Kidney (tissue), 14 donors: ENCODE results near the gene TADA2A. TPM values are rescaled to one million over a fixed set of nuclear protein-coding genes. Genes with fewer than 3 reads are reported as not detected.
"Not testable (repeated sequence)": the region's sequence is repeated elsewhere in the genome, so short reads cannot be mapped to it uniquely, and the experiment has no call there.

Source experiments
- DNase-seq, 5 donors: peaks; one replicate each; pipeline ENCODE4 v3.0.0-alpha.2; 2013 to 2020
- FAIRE-seq: peaks from 2 replicates; lab custom pipeline; 2012; peaks lifted over from hg19 to GRCh38; lab: Jason Lieb, UNC
- H3K27ac ChIP-seq, 2 donors: one replicate each; pipeline ENCODE4 v1.7.0; 2013; ENCODE audit warnings: low read depth in 2 of 2, low read length in 2 of 2, inconsistent platforms in 1 of 2
- H3K27me3 ChIP-seq: one replicate; pipeline ENCODE4 v1.7.1; 2013; ENCODE audit warnings: low read length, inconsistent platforms; ENCODE audit not compliant: control insufficient read depth, insufficient read depth
- H3K36me3 ChIP-seq, 3 donors: one replicate each; pipeline versions ENCODE4 v1.7.0 to v1.7.1; 2013; ENCODE audit warnings: low read length in 3 of 3, control low read depth in 1 of 3, inconsistent platforms in 1 of 3; ENCODE audit not compliant: insufficient read depth in 3 of 3, control insufficient read depth in 2 of 3
- H3K4me1 ChIP-seq, 3 donors: one replicate each; pipeline versions ENCODE4 v1.7.0 to v1.7.1; 2013; ENCODE audit warnings: low read length in 3 of 3, inconsistent platforms in 1 of 3, low read depth in 1 of 3; ENCODE audit not compliant: control insufficient read depth in 2 of 3, insufficient read depth in 2 of 3
- H3K4me3 ChIP-seq, 3 donors: one replicate each; pipeline versions ENCODE4 v1.7.0 to v1.8.1; 2013; ENCODE audit warnings: low read length in 3 of 3, control low read depth in 1 of 3, inconsistent platforms in 1 of 3
- H3K9ac ChIP-seq, 3 donors: one replicate each; pipeline versions ENCODE4 v1.7.0 to v1.7.1; 2013; ENCODE audit warnings: low read length in 3 of 3, control low read depth in 1 of 3, inconsistent platforms in 1 of 3
- H3K9me3 ChIP-seq, 3 donors: one replicate each; pipeline versions ENCODE4 v1.7.0 to v1.7.1; 2013; ENCODE audit warnings: low read length in 3 of 3, control low read depth in 1 of 3, inconsistent platforms in 1 of 3; ENCODE audit not compliant: control insufficient read depth in 2 of 3, insufficient read depth in 1 of 3
- CTCF ChIP-seq: IDR thresholded peaks from 3 replicates; pipeline ENCODE4 v1.5.1; 2012; ENCODE audit warnings: mild to moderate bottlenecking, moderate library complexity, borderline replicate concordance; ENCODE audit not compliant: insufficient read depth; ENCODE audit errors: extremely low read depth
- intact Hi-C: fragments of 100-400 bp; cut with DNase I; formaldehyde crosslinking; loops from one replicate; pipeline ENCODE4 v1.11.1; 2022
- polyA plus RNA-seq: library from polyadenylated mRNA; stranded (reverse); fragments of 350-450 nt; fragmentation: Illumina TruSeq; extraction: RNeasy Lipid Tissue Mini Kit (QIAGEN cat#74804); gene quantifications from one replicate; pipeline ENCODE4 v1.2.3, GENCODE V29; 2014; ENCODE audit warnings: low read depth, low replicate concordance; ENCODE audit not compliant: insufficient read depth
- total RNA-seq: library from RNA; stranded (reverse); fragmentation: NEBNext Ultra II Directional; extraction: Animal tissue kit (Norgen Biotek cat#: 25700); gene quantifications from one replicate; pipeline ENCODE4 v1.2.1, GENCODE V29; 2021
- donor health status: control.
- donor health status: control.
- donor health status: control.
- donor health status: control.
- donor health status: control.
- donor health status: DM: yes; HTN: yes; CAD: no.
- donor health status: Normal renal cell carcinoma (clear cell type).

TADA2A gene
- total and polyA plus RNA-seq, 2 donors from 2014 or later: 6.6 to 26.0 TPM

- no peak for FAIRE-seq
- no peaks in the 10 kb centered on the region for H3K36me3 ChIP-seq
- DNase-seq: no peak
- H3K4me1 ChIP-seq: no peaks in the 10 kb centered on the region
- no peak overlapping the region for H3K9ac ChIP-seq
- H3K9me3 ChIP-seq: no peaks in the 10 kb centered on the region
- no peak overlapping the region for H3K27ac ChIP-seq
- H3K4me3 ChIP-seq: no peak overlapping the region
- no peak for TF ChIP-seq CTCF
- intact Hi-C loops: no loop called here
- no peaks in the 10 kb centered on the region for H3K27me3 ChIP-seq
Observed at GRCh38 chr17:37399265-37399803, 7.4 kb upstream of the TADA2A start.

- H3K36me3 ChIP-seq: no peaks in the 10 kb centered on the region
- H3K4me3 ChIP-seq: no peak overlapping the region
- no peak overlapping the region for H3K27ac ChIP-seq
- intact Hi-C loops: no loop called here
- FAIRE-seq (no peak), DNase-seq (no peak)
- TF ChIP-seq CTCF: no peak
- H3K9ac ChIP-seq: no peak overlapping the region
- H3K9me3 ChIP-seq: no peaks in the 10 kb centered on the region
- H3K4me1 ChIP-seq: peaks cover 0 to 6% (median 0%) of the 10 kb centered on the region in 3 donors
- no peaks in the 10 kb centered on the region for H3K27me3 ChIP-seq
Observed at GRCh38 chr17:37400505-37400904, 6.2 kb upstream of the TADA2A start.

DNA sequence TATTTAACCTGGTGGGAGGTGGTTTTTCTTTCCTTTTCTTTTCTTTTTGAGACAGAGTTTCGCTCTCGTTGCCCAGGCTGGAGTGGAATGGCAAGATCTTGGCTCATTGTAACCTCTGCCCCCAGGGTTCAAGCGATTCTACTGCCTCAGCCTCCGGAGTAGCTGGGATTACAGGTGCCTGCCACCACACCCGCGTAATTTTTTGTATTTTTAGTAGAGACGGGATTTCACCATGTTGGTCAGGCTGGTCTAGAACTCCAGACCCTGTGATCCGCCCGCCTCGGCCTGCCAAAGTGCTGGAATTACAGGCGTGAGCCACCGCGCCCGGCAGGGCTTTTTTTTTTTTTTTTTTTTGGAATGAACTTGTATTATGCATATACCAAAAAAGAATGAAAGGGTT is 1.2 kb upstream of the TADA2A start:
- Histone ChIP-seq H3K4me3 (peak overlapping the region in 1 of 3 donors; percentile 94), H3K4me1 (peaks cover 0 to 11% (median 6%) of the 10 kb centered on the region in 3 donors)
- H3K27ac ChIP-seq, DNase-seq, H3K36me3 ChIP-seq, intact Hi-C loops, H3K9ac ChIP-seq, H3K9me3 ChIP-seq, H3K27me3 ChIP-seq, FAIRE-seq: not testable (repeated sequence)

DNA sequence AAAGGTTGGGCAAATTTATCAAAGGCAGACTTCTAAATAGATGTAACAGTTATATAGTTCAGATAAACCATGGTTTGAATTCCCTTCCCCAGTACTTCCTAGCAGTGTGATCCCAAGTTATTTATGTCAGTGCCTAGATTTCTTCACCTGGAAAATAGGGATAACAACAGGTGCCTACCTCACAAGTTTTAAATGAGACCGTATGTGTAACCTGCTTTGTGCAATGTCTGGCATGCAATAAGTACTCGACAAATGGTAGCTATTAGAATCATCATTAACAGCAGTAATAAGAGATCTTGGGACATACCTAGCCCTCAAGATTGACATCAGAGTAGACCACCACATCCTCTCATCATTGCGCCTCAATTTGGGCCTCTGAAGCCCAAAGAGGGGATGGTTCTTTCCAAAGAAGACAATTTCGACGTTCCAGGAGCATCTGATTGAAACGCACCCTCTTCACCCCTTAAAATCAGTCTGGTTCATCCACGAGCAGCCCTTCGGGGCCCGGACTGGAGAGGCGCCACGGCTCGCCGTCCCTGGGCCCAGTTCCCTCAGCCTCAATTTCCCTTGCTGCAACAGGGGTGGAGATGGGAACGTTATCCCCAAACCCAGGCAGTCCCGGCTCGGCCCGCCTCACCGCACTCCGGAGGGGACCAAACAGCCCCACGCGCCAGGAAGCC is 591 bp upstream of the TADA2A start:
- H3K36me3 ChIP-seq: no peaks in the 10 kb centered on the region
- peak in 2 of 5 donors; percentile 13 to 65 for DNase-seq
- H3K27me3 ChIP-seq: no peaks in the 10 kb centered on the region
- peak overlapping the region; percentile 54 to 94 (median 68) for H3K4me3 ChIP-seq
- H3K4me1 ChIP-seq: peaks cover 0 to 11% (median 6%) of the 10 kb centered on the region in 3 donors
- peak overlapping the region; percentile 64 to 71 for H3K27ac ChIP-seq
- intact Hi-C loops: no loop called here
- H3K9ac ChIP-seq: peak overlapping the region; percentile 31 to 85 (median 35)
- TF ChIP-seq CTCF: no peak
- FAIRE-seq: no peak
- no peaks in the 10 kb centered on the region for H3K9me3 ChIP-seq

GRCh38 chr17:37408145-37408479 is 1.4 kb downstream of the TADA2A start:
- H3K9ac ChIP-seq, intact Hi-C loops, H3K36me3 ChIP-seq, H3K27ac ChIP-seq, H3K4me3 ChIP-seq, FAIRE-seq, H3K27me3 ChIP-seq, H3K9me3 ChIP-seq, DNase-seq: not testable (repeated sequence)
- H3K4me1 ChIP-seq: peaks cover 0 to 11% (median 6%) of the 10 kb centered on the region in 3 donors
